Hematopoietic multipotent progenitor cell treated with erythropoietin and hydrocortisone succinate and interleukin-3 and kit ligand, for 17 days (in vitro differentiated cells): ENCODE measurements around the gene PADI6.

Experiments used
- DNase-seq: peaks from one replicate; pipeline ENCODE4 v3.0.0-alpha.2; 2015; ENCODE audit warnings: low spot score

Gene PADI6

DNA sequence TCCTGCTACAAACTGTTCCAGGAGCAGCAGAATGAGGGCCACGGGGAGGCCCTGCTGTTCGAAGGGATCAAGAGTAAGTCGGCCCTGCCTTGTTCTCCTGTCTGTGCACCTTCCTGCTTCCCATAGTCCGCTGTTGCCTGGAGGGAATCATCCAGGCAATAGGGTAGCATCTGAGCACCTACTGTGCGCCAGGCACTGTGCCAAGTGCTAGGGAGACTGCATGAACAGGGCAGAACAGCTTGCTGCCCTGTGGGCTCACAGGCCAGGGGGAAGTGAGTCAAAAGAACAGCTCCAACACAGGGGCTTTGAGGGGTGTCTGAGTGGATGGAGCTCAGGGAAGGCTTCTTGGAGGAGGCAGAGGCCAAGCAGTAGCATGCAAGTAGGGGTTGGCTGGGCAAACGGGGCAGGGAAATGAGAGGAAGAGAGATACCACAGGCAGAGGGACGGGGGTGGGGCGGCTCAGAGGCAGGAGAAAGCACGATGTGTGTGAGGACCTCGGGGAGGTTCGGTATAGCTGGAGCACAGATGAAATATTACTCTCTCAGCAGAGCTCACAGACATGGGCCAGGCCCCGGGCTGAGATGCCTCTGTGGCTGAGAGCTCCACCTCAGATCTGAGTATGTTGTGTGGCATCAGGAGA, 15.5 kb upstream of the PADI6 start:
- no peak for DNase-seq

DNA sequence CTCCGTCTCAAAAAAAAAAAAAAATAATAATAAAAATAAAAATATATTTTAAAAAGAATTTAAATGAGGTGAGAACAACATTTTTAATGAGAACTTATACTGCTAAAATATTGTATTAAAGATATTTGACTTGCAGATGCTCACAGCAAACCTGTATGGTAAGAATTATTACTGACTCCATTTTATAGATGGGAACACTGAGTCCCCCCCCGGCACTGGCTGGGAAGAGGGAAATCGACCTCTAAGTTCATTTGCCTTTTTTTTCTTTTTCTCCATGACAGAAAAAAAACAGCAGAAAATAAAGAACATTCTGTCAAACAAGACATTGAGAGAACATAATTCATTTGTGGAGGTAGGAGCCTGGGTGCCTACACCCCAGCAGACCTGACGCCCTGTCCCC, 13.4 kb upstream of the PADI6 start:
- no peak for DNase-seq

DNA sequence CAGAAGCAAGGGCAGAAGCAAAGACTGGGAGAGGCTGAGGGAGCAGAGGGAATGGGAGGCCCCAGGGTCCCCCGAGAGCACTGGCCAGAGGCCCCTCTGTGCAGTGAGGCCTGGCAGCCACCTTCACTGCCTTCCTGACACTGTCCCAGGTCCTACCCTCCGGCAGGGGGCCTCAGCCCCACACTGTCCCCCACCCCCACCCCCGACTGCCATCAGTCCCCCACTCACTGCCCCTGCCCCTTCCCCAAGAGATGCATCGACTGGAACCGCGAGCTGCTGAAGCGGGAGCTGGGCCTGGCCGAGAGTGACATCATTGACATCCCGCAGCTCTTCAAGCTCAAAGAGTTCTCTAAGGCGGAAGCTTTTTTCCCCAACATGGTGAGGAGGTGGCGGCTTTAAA, 13.0 kb upstream of the PADI6 start:
- DNase-seq = no peak

DNA sequence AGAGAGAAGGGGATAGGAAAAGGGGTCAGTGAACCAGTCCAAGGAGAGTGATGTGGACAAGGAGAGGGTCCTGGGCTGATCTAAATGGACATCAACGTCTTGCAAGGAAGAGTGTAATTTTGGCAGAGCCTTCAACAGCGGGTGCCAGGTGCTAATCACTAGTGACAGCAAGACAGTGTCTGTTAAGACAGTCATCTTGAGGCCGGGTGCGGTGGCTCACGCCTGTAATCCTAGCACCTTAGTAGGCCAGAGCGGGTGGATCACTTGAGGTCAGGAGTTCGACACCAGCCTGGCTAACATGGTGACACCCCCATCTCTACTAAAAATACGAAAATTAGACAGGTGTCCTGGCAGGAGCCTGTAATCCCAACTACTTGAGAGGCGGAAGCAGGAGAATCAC, 12.2 kb upstream of the PADI6 start:
- DNase-seq = peak; percentile 16

- peak; percentile 12 for DNase-seq
These were observed 11.6 kb upstream of the PADI6 start for GRCh38 chr1:17360272-17360956.

DNA sequence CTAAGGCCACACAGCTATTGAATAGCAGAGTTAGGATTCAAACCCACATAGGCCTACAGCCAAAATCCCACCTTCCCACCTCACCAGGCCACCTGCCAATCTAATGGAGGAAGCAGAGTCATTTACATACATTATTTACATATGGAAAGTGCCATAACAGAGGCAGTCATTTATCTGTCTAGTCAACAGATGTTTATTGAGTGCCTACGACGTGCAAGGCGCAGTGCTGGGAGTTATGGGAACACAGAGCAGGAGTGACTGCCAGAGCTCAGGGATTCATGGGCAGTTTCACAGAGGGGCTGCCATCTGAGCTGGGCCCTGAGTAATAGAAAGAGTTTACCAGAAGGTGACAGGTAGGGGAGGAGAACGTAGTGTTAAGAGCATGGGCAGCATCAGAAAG, 10.3 kb upstream of the PADI6 start:
- DNase-seq = no peak

GRCh38 chr1:17363351-17363750, 8.6 kb upstream of the PADI6 start:
- no peak for DNase-seq

GRCh38 chr1:17363771-17364170, 8.2 kb upstream of the PADI6 start:
- DNase-seq = no peak

DNA sequence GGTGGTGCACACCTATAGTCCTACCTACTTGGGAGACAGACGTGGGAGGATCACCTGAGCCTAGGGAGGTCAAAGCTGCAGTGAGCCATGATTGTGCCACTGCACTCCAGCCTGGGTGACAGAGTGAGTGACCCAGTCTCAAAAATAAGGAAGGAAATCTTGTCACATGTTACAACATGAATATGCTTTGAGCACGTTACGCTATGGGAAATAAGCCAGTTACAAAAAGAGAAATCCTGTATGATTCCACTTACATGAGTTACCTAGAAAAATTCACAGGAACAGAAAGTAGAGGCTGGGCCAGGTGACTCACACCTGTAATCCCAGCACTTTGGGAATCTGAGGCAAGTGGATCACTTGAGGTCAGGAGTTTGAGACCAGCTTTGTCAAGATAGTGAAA, 6.7 kb upstream of the PADI6 start:
- no peak for DNase-seq

- DNase-seq = no peak
These were observed 2.5 kb upstream of the PADI6 start for GRCh38 chr1:17369466-17369865.

- no peak for DNase-seq
These were observed 1.4 kb upstream of the PADI6 start for GRCh38 chr1:17370618-17371017.

DNA sequence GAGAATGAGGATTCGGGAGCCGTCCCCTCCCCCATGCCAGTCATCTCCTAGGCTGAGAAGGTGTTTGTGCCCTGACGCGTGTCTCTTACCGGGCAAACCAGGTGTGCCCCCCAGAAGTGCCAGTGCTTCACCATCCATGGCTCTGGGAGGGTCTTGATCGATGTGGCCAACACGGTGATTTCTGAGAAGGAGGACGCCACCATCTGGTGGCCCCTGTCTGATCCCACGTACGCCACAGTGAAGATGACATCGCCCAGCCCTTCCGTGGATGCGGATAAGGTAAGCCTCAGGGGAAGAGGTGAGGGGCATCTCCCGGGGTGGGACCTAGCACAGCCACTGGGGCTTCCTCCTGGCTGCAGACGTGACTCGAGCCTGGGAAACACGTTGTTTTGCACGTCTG, 959 bp downstream of the PADI6 start:
- no peak for DNase-seq

DNA sequence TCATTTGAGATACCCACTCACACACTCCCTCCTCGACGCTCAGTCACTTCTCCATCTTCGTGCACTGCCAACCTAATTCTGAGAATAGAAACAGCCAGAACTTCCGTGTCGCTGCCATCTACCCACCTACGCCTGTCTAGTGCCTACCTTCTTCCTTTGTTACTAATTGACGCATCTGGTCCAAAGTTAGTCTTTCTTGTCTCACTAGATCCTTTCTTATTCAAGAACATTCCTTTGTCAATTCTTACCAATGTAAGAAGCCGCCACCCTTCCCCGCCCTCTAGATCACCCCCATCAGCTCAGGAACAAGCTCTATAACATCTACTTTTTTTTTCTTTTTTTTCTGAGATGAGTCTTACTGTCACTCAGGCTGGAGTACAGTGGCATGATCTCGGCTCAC, 3.7 kb downstream of the PADI6 start:
- DNase-seq = no peak

DNA sequence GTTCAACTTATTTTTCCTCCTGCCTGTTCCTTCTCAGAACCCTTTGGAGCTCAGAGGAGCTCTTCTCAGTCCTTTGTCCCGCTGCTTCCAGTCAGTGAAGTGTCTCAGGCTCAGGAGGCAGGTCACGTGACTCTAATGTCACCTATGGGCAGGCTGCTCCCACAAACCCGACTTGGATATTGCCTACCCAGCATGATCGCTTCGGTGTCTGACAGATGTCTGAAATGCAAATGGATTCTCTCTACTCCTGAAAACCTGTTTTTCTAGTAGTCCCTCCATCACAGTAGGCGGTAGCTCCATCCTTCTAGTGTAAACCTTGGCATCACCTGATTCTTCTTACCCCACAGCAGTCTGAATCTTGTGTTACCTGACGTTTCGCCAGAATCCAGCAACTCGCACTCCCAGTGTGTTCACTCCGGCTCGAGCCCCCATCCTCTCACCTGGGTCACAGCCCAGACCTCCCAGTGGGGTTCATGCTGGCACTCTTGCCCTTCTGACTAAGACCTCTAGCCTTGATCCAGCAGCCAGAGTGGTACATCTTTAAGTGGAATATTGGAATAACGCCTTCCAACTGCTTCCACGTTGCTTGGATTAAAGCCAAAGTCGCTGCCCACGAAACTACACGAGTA, 5.4 kb downstream of the PADI6 start:
- no peak for DNase-seq

GRCh38 chr1:17381161-17381560, 9.2 kb downstream of the PADI6 start:
- no peak for DNase-seq

GRCh38 chr1:17392199-17392740, 20.3 kb downstream of the PADI6 start:
- DNase-seq = no peak

- no peak for DNase-seq
These were observed 21.2 kb downstream of the PADI6 start for GRCh38 chr1:17393230-17393629.

- DNase-seq = no peak
These were observed 26.1 kb downstream of the PADI6 start for GRCh38 chr1:17397910-17398695.

GRCh38 chr1:17400725-17401341, 28.8 kb downstream of the PADI6 start:
- DNase-seq = no peak

DNA sequence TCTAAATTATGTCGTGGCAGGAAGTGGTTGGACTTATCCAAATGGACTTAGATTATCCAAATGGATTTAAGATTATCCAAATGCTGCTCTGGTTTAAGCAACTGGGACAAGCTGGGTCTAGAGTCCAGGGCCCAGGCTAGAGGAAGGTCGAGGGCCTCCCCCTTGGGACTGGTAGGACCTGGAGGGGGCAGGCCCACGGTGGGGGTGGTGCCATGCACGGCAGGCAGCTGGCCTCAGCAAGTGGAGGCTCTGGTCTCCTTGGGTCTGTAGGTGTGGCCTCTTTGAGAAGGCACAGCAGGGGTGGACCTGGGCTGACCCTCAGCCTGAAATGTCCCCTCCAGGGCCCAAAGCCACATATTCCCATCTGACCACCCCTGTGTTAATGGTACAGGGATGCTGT, 29.8 kb downstream of the PADI6 start:
- no peak for DNase-seq

DNA sequence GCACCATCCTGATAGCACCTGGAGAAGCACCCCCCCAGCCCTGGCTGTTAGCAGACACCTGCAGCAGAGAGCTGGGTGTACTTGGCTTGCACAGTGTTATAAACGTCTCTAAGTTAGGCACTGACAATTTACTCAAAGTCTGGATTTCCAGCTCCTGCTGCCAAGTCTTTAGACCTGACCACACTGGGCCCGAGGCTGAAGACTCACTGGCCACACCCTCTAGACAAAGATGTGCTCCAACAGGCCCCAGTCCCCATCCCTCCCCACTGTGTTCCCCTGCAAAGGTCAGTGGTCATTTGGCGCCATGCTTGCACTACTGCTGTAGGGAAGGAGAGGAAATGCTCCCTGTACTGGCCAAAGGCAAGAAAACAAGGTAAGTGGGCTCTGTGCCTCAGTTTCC, 31.1 kb downstream of the PADI6 start:
- no peak for DNase-seq

GRCh38 chr1:17404034-17404684, 32.2 kb downstream of the PADI6 start:
- no peak for DNase-seq
